ENCODE results near the gene OXNAD1. TPM values are rescaled to one million over a fixed set of nuclear protein-coding genes. Genes with fewer than 3 reads are reported as not detected.

Gene OXNAD1
- polyA plus RNA-seq, 1 of the 3 experiments (the other 2 are of a cell fraction) = 6.9 TPM

DNA sequence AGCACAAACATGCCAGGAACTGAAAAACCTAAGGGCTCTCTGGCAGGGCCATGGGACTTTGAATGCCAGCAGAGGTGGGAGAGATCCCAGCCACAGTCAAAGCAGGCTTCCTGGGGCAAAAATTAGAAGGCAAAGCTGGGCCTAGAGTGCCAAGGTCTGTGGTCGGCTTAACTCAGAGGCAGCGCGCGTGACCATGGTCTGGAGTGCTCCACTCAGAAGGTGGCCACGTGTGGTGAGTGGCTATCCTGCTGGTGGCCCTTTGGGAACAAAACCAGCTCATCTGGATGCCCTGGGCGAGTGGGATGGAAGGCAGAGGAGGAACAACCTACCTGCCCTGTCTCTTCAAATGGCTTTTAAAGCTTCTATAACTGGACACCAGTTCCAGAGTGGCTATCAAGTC lies 63.1 kb downstream of the OXNAD1 start:
- Histone ChIP-seq H3K9me3 (peaks cover 10% of the 10 kb centered on the region; the same call in 1 of the 2 replicates), H3K36me3 (replicated peaks in 1 of 2; ENCODE audit: control insufficient read depth in 1 of 2, insufficient read depth in 2 of 2, low read length in 1 of 2) (peaks cover 28 to 30% of the 10 kb centered on the region in 2 experiments), H3K4me3 (ENCODE audit: low read depth in 2 of 2, low read length in 1 of 2) (no peak overlapping the region), H4K20me1 (ENCODE audit: insufficient read depth) (no peaks in the 10 kb centered on the region), H3K9ac (no peak overlapping the region), H3K4me1 (ENCODE audit: control insufficient read depth in 1 of 2, insufficient read depth in 2 of 2, low read depth in 1 of 2, low read length in 1 of 2) (peaks cover 0 to 12% of the 10 kb centered on the region in 2 experiments; a peak in 2 of 4 replicates), H3K4me2 (no peak overlapping the region), H3F3A (replicated peaks; ENCODE audit: insufficient read depth) (no peaks in the 10 kb centered on the region), H2AFZ (ENCODE audit: low read depth) (no peak overlapping the region), H3K27ac (ENCODE audit: low read depth in 2 of 2, low read length in 1 of 2) (peak overlapping the region in 1 of 2 experiments; percentile 16; a peak in 1 of 4 replicates), H3K9me2 (no peaks in the 10 kb centered on the region), H3K79me2 (ENCODE audit: insufficient read depth) (no peaks in the 10 kb centered on the region), H3K27me3 (ENCODE audit: insufficient read depth) (no peaks in the 10 kb centered on the region)
- ChIA-PET CTCF (no interaction called here), POLR2A (no interaction called here)
- 96% methylated on average over 6 of the region's 6 CpGs for whole genome bisulfite sequencing (ENCODE audit: low lambda C conversion rate)
- TF ChIP-seq SMC3 (IDR thresholded peaks at IDR 0.05; ENCODE audit: low read depth, low read length) = no peak
- TF ChIP-seq, protein P1, sequence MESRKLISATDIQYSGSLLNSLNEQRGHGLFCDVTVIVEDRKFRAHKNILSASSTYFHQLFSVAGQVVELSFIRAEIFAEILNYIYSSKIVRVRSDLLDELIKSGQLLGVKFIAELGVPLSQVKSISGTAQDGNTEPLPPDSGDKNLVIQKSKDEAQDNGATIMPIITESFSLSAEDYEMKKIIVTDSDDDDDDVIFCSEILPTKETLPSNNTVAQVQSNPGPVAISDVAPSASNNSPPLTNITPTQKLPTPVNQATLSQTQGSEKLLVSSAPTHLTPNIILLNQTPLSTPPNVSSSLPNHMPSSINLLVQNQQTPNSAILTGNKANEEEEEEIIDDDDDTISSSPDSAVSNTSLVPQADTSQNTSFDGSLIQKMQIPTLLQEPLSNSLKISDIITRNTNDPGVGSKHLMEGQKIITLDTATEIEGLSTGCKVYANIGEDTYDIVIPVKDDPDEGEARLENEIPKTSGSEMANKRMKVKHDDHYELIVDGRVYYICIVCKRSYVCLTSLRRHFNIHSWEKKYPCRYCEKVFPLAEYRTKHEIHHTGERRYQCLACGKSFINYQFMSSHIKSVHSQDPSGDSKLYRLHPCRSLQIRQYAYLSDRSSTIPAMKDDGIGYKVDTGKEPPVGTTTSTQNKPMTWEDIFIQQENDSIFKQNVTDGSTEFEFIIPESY (IDR thresholded peaks at IDR 0.05; ENCODE audit: borderline replicate concordance, low read depth) = no peak
- TF ChIP-seq CHD2 (IDR thresholded peaks at IDR 0.05; ENCODE audit: low read length, partially characterized antibody) = no peak
- no peak for DNase-seq

DNA sequence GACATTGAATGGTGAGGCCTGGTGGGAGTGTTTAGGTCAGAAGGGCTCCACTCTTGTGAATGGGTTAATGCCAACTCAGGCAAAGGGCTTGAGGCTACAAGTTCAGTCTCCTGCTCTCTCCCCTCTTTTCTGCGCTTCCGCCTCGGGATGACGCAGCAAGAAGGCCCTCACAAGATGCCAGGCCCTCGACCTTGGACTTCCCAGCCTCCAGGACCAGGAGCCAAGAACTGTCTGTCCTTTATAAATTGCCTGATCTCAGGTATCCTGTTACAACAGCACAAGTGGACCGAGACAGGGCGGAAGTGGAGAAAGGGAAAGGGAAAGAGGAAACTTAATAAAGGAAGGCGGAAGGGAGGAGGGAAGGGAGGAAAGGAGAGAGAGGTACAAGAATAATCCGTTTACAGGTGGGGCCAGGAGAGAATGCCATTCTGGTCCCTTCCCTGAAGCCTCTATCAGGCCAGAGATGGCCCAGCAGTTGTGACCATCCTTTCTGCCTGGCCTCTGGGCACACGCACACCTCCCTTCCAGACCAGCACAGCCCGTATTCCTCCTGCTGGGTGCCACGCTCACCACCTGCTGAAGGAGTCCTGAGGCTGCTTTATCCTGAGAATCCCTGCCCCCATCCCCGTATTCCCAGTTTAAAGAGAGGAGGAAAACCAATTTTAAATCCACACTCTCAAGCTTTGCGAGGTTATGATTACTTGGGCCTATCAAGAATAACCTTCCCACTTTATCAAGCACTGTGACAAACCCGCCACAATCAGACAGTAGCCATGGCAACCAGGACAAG lies 64.2 kb downstream of the OXNAD1 start:
- H3K9me3 ChIP-seq = peaks cover 10% of the 10 kb centered on the region; the same call in 1 of the 2 replicates
- no peak overlapping the region for H3K4me3 ChIP-seq (ENCODE audit: low read depth in 2 of 2, low read length in 1 of 2)
- peak overlapping the region in 1 of 2 experiments; percentile 43; a peak in 1 of 4 replicates for H3K27ac ChIP-seq (ENCODE audit: low read depth in 2 of 2, low read length in 1 of 2)
- H3F3A ChIP-seq (replicated peaks; ENCODE audit: insufficient read depth) = peaks cover 6% of the 10 kb centered on the region
- H2AFZ ChIP-seq (ENCODE audit: low read depth) = no peak overlapping the region
- peak; percentile 54 for DNase-seq
- no peaks in the 10 kb centered on the region for H3K27me3 ChIP-seq (ENCODE audit: insufficient read depth)
- H3K36me3 ChIP-seq (replicated peaks in 1 of 2; ENCODE audit: control insufficient read depth in 1 of 2, insufficient read depth in 2 of 2, low read length in 1 of 2) = peaks cover 28 to 31% of the 10 kb centered on the region in 2 experiments
- no peaks in the 10 kb centered on the region for H4K20me1 ChIP-seq (ENCODE audit: insufficient read depth)
- ChIA-PET CTCF (interaction anchor here (1.3 kb wide), 1 partner anchor 39 kb away, joined by 3 read pairs; no protein-coding TSS in a partner anchor), POLR2A (no interaction called here)
- WGBS (ENCODE audit: low lambda C conversion rate) = 88% methylated on average over 13 of the region's 15 CpGs
- no peak overlapping the region for H3K4me2 ChIP-seq
- no peaks in the 10 kb centered on the region for H3K9me2 ChIP-seq
- peaks cover 0 to 8% of the 10 kb centered on the region in 2 experiments; a peak in 2 of 4 replicates for H3K4me1 ChIP-seq (ENCODE audit: control insufficient read depth in 1 of 2, insufficient read depth in 2 of 2, low read depth in 1 of 2, low read length in 1 of 2)
- H3K79me2 ChIP-seq (ENCODE audit: insufficient read depth) = no peaks in the 10 kb centered on the region
- no peak overlapping the region for H3K9ac ChIP-seq
- TF ChIP-seq YY1 (IDR thresholded peaks at IDR 0.05; ENCODE audit: low read depth) = no peak
- TF ChIP-seq, protein P2, sequence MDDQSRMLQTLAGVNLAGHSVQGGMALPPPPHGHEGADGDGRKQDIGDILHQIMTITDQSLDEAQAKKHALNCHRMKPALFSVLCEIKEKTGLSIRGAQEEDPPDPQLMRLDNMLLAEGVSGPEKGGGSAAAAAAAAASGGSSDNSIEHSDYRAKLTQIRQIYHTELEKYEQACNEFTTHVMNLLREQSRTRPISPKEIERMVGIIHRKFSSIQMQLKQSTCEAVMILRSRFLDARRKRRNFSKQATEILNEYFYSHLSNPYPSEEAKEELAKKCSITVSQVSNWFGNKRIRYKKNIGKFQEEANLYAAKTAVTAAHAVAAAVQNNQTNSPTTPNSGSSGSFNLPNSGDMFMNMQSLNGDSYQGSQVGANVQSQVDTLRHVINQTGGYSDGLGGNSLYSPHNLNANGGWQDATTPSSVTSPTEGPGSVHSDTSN (IDR thresholded peaks at IDR 0.05) = no peak
- no peak for TF ChIP-seq NFIC (IDR thresholded peaks at IDR 0.05; ENCODE audit: borderline replicate concordance)
- no peak for TF ChIP-seq RXRA (IDR thresholded peaks at IDR 0.05; ENCODE audit: borderline replicate concordance, low read depth)
- TF ChIP-seq TEAD4 (IDR thresholded peaks at IDR 0.05; ENCODE audit: borderline replicate concordance, insufficient read depth) = no peak
- TF ChIP-seq EZH2phosphoT487 (IDR thresholded peaks at IDR 0.05; ENCODE audit: borderline replicate concordance, low read depth) = no peak
- no peak for TF ChIP-seq MEF2A (IDR thresholded peaks at IDR 0.05; ENCODE audit: borderline replicate concordance, low read depth)
- TF ChIP-seq, protein P3, sequence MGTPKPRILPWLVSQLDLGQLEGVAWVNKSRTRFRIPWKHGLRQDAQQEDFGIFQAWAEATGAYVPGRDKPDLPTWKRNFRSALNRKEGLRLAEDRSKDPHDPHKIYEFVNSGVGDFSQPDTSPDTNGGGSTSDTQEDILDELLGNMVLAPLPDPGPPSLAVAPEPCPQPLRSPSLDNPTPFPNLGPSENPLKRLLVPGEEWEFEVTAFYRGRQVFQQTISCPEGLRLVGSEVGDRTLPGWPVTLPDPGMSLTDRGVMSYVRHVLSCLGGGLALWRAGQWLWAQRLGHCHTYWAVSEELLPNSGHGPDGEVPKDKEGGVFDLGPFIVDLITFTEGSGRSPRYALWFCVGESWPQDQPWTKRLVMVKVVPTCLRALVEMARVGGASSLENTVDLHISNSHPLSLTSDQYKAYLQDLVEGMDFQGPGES (IDR thresholded peaks at IDR 0.05; ENCODE audit: low read depth, low read length) = no peak
- TF ChIP-seq FOXM1 (IDR thresholded peaks at IDR 0.05; ENCODE audit: low read depth) = no peak
- TF ChIP-seq POLR2AphosphoS5 (IDR thresholded peaks at IDR 0.05; ENCODE audit: low read depth, low read length) = no peak
- TF ChIP-seq GATA2 (CRISPR knock-in tag; IDR thresholded peaks at IDR 0.05) = no peak
- TF ChIP-seq CHD2 (IDR thresholded peaks at IDR 0.05; ENCODE audit: low read length, partially characterized antibody) = no peak
- TF ChIP-seq JUND (IDR thresholded peaks at IDR 0.05) = no peak
- TF ChIP-seq MXI1 (IDR thresholded peaks at IDR 0.05; ENCODE audit: low read depth, low read length) = no peak
- no peak for TF ChIP-seq NRF1 (IDR thresholded peaks at IDR 0.05; ENCODE audit: low read depth, low read length)
- TF ChIP-seq, protein P4, sequence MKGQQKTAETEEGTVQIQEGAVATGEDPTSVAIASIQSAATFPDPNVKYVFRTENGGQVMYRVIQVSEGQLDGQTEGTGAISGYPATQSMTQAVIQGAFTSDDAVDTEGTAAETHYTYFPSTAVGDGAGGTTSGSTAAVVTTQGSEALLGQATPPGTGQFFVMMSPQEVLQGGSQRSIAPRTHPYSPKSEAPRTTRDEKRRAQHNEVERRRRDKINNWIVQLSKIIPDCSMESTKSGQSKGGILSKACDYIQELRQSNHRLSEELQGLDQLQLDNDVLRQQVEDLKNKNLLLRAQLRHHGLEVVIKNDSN (IDR thresholded peaks at IDR 0.05; ENCODE audit: borderline replicate concordance, low read depth) = no peak
- no peak for TF ChIP-seq RAD21 (IDR thresholded peaks at IDR 0.05; ENCODE audit: low read length)
- TF ChIP-seq EP300 (IDR thresholded peaks at IDR 0.05; ENCODE audit: borderline replicate concordance in 1 of 2, low read depth in 1 of 2, low read length in 1 of 2) = no peak
